Left lung (tissue), 10 donors: ENCODE results near the gene TECTA. TPM values are rescaled to one million over a fixed set of nuclear protein-coding genes. Genes with fewer than 3 reads are reported as not detected.
A peak's percentile ranks its signal among the peaks of the same experiment; 100 is the strongest.

Source experiments
- ATAC-seq: fragments of 200-7000 bp; cut with Tn5 transposase; one replicate; pipeline ENCODE4 v1.9.1; 2020; ENCODE audit warnings: moderate library complexity
- DNase-seq, 4 donors: peaks; one replicate each; pipeline ENCODE4 v3.0.0-alpha.2; 2013 to 2020
- H3K27ac ChIP-seq, 2 donors: fragments of 200-600 bp; sonication (generic) in 1 of 2; one replicate each; pipeline versions ENCODE4 v1.5.0 to v1.8.0; 2020 to 2021
- H3K27me3 ChIP-seq, 2 donors: fragments of 200-600 bp; sonication (generic) in 1 of 2; one replicate each; pipeline versions ENCODE4 v1.5.0 to v1.8.0; 2020 to 2021
- H3K36me3 ChIP-seq, 2 donors: fragments of 200-600 bp; sonication (generic) in 1 of 2; one replicate each; pipeline versions ENCODE4 v1.5.0 to v1.8.0; 2020 to 2021
- H3K4me1 ChIP-seq, 2 donors: fragments of 200-600 bp; one replicate each; pipeline ENCODE4 v1.8.0; 2021
- H3K4me3 ChIP-seq, 2 donors: fragments of 200-600 bp; sonication (generic) in 1 of 2; one replicate each; pipeline versions ENCODE4 v1.5.0 to v1.8.0; 2020 to 2021; ENCODE audit warnings: mild to moderate bottlenecking in 1 of 2
- H3K9me3 ChIP-seq, 2 donors: fragments of 200-600 bp; sonication (generic) in 1 of 2; one replicate each; pipeline versions ENCODE4 v1.5.0 to v1.8.0; 2020 to 2021
- intact Hi-C, 2 donors: fragments of 100-400 bp; cut with DNase I; formaldehyde crosslinking; loops; one replicate each; pipeline versions ENCODE4 v1.11.2 to v1.14.2; 2022
- polyA plus RNA-seq, 6 donors: library from polyadenylated mRNA; unstranded; fragments of 120-200 nt; gene quantifications; one replicate each; pipeline ENCODE4 v1.2.1, GENCODE V29; 2013; ENCODE audit not compliant: insufficient read length in 6 of 6
- total RNA-seq, 2 donors: library from RNA; stranded (reverse); fragmentation: NEBNext Ultra II Directional; extraction: Animal tissue kit (Norgen Biotek cat#: 25700); gene quantifications; one replicate each; pipeline ENCODE4 v1.2.1, GENCODE V29; 2021
- TF ChIP-seq, protein P1 (sequence below), 2 donors: fragments of 200-600 bp; sonication (generic) in 1 of 2; IDR thresholded peaks; one replicate each; pipeline versions ENCODE4 v1.5.0 to v1.8.0; 2021; ENCODE audit warnings: antibody characterized with exemption in 2 of 2
- donor health status: DM: no; HTN: yes; CAD: no.
- donor health status: DM: no; HTN: no; CAD: no.

TECTA gene
- total and polyA plus RNA-seq, 8 donors = 0.58 to 2.6 (median 2.3) TPM

DNA sequence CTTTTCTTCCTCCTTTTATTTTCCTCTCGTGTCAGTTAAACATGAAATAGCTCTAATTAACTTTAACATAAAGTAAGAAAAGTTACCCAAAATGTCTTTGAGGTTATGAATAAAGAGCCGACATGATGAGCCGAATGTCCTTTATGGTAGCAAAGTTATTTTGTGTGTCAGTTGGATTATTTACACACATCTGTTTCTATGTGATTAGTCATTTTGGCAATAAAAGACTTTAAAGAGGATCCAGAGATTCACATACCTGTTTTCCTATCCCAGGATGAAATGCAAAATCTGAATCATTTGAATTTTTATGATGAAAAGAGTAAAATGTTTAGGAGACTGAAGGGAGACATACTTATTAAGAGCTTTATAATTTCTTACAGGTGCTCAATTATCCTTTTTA lies 34.0 kb upstream of the TECTA start:
- Histone ChIP-seq H3K27ac (no peak overlapping the region), H3K4me3 (no peak overlapping the region), H3K36me3 (peaks cover 0 to 32% of the 10 kb centered on the region in 2 donors), H3K9me3 (no peaks in the 10 kb centered on the region), H3K27me3 (no peaks in the 10 kb centered on the region), H3K4me1 (no peaks in the 10 kb centered on the region)
- intact Hi-C loops = no loop called here
- no peak for ATAC-seq
- TF ChIP-seq, protein P1, sequence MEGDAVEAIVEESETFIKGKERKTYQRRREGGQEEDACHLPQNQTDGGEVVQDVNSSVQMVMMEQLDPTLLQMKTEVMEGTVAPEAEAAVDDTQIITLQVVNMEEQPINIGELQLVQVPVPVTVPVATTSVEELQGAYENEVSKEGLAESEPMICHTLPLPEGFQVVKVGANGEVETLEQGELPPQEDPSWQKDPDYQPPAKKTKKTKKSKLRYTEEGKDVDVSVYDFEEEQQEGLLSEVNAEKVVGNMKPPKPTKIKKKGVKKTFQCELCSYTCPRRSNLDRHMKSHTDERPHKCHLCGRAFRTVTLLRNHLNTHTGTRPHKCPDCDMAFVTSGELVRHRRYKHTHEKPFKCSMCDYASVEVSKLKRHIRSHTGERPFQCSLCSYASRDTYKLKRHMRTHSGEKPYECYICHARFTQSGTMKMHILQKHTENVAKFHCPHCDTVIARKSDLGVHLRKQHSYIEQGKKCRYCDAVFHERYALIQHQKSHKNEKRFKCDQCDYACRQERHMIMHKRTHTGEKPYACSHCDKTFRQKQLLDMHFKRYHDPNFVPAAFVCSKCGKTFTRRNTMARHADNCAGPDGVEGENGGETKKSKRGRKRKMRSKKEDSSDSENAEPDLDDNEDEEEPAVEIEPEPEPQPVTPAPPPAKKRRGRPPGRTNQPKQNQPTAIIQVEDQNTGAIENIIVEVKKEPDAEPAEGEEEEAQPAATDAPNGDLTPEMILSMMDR (IDR thresholded peaks at IDR 0.05) = no peak
- DNase-seq = no peak

GRCh38 chr11:121067453-121067852 lies 33.6 kb upstream of the TECTA start:
- TF ChIP-seq, protein P1 (IDR thresholded peaks at IDR 0.05) = no peak
- intact Hi-C loops = no loop called here
- ATAC-seq = peak; percentile 90
- H3K4me1 ChIP-seq = no peaks in the 10 kb centered on the region
- no peaks in the 10 kb centered on the region for H3K27me3 ChIP-seq
- H3K27ac ChIP-seq = peak overlapping the region in 1 of 2 donors; percentile 7
- no peak for DNase-seq
- H3K9me3 ChIP-seq = no peaks in the 10 kb centered on the region
- H3K36me3 ChIP-seq = peaks cover 0 to 28% of the 10 kb centered on the region in 2 donors
- no peak overlapping the region for H3K4me3 ChIP-seq

GRCh38 chr11:121067962-121068647 lies 32.9 kb upstream of the TECTA start:
- no peak for ATAC-seq
- Histone ChIP-seq H3K27me3 (no peaks in the 10 kb centered on the region), H3K4me1 (no peaks in the 10 kb centered on the region), H3K27ac (peak overlapping the region in 1 of 2 donors; percentile 7), H3K9me3 (no peaks in the 10 kb centered on the region), H3K4me3 (no peak overlapping the region), H3K36me3 (peaks cover 0 to 24% of the 10 kb centered on the region in 2 donors)
- intact Hi-C loops = no loop called here
- TF ChIP-seq, protein P1 (IDR thresholded peaks at IDR 0.05) = no peak
- no peak for DNase-seq

DNA sequence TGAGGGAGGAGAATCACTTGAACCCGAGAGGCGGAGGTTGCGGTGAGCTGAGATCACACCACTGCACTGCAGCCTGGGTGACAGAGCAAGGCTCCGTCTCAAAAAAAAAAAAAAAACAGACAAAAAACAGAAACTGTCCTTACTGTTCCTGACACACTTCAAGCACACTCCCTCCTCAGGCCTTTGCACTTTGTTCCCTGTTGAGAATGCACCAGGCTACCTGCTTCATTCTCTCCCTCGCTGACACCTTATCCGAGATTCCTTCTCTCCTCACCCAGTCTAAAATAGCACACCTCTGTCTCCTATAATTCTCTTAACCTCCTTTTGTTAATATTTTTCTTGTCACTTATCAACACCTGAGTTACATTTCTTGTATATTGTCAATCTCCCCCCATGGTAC lies 32.3 kb upstream of the TECTA start:
- Histone ChIP-seq H3K9me3 (no peaks in the 10 kb centered on the region), H3K36me3 (peaks cover 0 to 18% of the 10 kb centered on the region in 2 donors), H3K27ac (no peak overlapping the region), H3K4me3 (no peak overlapping the region), H3K27me3 (no peaks in the 10 kb centered on the region), H3K4me1 (no peaks in the 10 kb centered on the region)
- ATAC-seq = no peak
- intact Hi-C loops = no loop called here
- no peak for DNase-seq
- TF ChIP-seq, protein P1 (IDR thresholded peaks at IDR 0.05) = no peak

GRCh38 chr11:121070951-121071845 lies 29.8 kb upstream of the TECTA start:
- DNase-seq = no peak
- TF ChIP-seq, protein P1 (IDR thresholded peaks at IDR 0.05) = no peak
- peaks cover 0 to 12% of the 10 kb centered on the region in 2 donors for H3K36me3 ChIP-seq

More at GRCh38 chr11:121070951-121071845, 29.8 kb upstream of the TECTA start:
- H3K27ac ChIP-seq = no peak overlapping the region
- H3K4me1 ChIP-seq = no peaks in the 10 kb centered on the region
- no peak for ATAC-seq
- no peaks in the 10 kb centered on the region for H3K9me3 ChIP-seq
- H3K27me3 ChIP-seq = no peaks in the 10 kb centered on the region
- intact Hi-C loops = no loop called here
- no peak overlapping the region for H3K4me3 ChIP-seq
